Transverse colon (tissue), 4 donors: ENCODE results near the gene CTAG1B. TPM values are rescaled to one million over a fixed set of nuclear protein-coding genes. Genes with fewer than 3 reads are reported as not detected.
"Not testable (repeated sequence)": the region's sequence is repeated elsewhere in the genome, so short reads cannot be mapped to it uniquely, and the experiment has no call there.

Experiments
- DNase-seq: peaks from one replicate; pipeline ENCODE4 v3.0.0-alpha.2; 2019
- H3K27ac ChIP-seq, 4 donors: fragments of 200-600 bp; sonication (generic); 2 replicates each; pipeline ENCODE4 v1.5.1; 2016 to 2018; ENCODE audit warnings: inconsistent platforms in 4 of 4
- H3K27me3 ChIP-seq: fragments of 200-600 bp; sonication (generic); 2 replicates; pipeline ENCODE4 v1.5.1; 2017; ENCODE audit warnings: inconsistent platforms
- H3K36me3 ChIP-seq, 4 donors: fragments of 200-600 bp; sonication (generic); 2 replicates each; pipeline ENCODE4 v1.5.1; 2017 to 2019; ENCODE audit warnings: inconsistent platforms in 4 of 4
- H3K4me1 ChIP-seq, 4 donors: fragments of 200-600 bp; sonication (generic); 2 replicates each; pipeline ENCODE4 v1.5.1; 2017 to 2020; ENCODE audit warnings: inconsistent platforms in 4 of 4
- H3K4me3 ChIP-seq, 4 donors: fragments of 200-600 bp; sonication (generic); 1 replicate in 1 of 4; 2 replicates in 3 of 4; pipeline versions ENCODE4 v1.5.1 to v1.6.1; 2017 to 2019; ENCODE audit warnings: inconsistent platforms in 4 of 4
- H3K9me3 ChIP-seq, 2 donors: fragments of 200-600 bp; sonication (generic); 2 replicates each; pipeline ENCODE4 v1.5.1; 2017 to 2019; ENCODE audit warnings: inconsistent platforms in 2 of 2
- CTCF ChIP-seq, 5 experiments: fragments of 200-600 bp in 3 of 5; fragments of 450-650 bp in 2 of 5; sonication (generic) in 3 of 5; IDR thresholded peaks; 1 replicate in 2 of 5; 2 replicates in 3 of 5; pipeline ENCODE4 v1.5.1; 2016 to 2017; ENCODE audit warnings: antibody characterized with exemption in 5 of 5, inconsistent platforms in 3 of 5, mild to moderate bottlenecking in 2 of 5, moderate library complexity in 1 of 5
- EP300 ChIP-seq: sonication (generic); formaldehyde crosslinking; IDR thresholded peaks from one replicate; pipeline ENCODE4 v1.6.1; 2017; ENCODE audit warnings: antibody characterized with exemption, low read depth
- POLR2A ChIP-seq: fragments of 450-650 bp; IDR thresholded peaks from one replicate; pipeline ENCODE4 v1.6.1; 2016; ENCODE audit warnings: antibody characterized with exemption, mild to moderate bottlenecking, moderate library complexity
- POLR2AphosphoS5 ChIP-seq, 3 donors: sonication (generic); formaldehyde crosslinking; IDR thresholded peaks; one replicate each; pipeline ENCODE4 v1.6.1; 2016; ENCODE audit warnings: antibody characterized with exemption in 3 of 3
- WGBS, 2 donors: methylation state at CpG; one replicate each; pipeline ENCODE4 v1.1.5; 2018; ENCODE audit warnings: low coverage in 1 of 2; 5-methylcytosine and 5-hydroxymethylcytosine counted together
- in situ Hi-C, 4 donors: fragments of 200-750 bp; cut with MboI; loops; one replicate each; pipeline versions ENCODE4 v1.15.0 to v1.15.1; 2017; ENCODE audit warnings: low sequenced_read_pairs in 3 of 4, low pct_ligation_motif_present in 1 of 4, low pct_unique_long_range_greater_than_20kb in 1 of 4
- intact Hi-C: fragments of 100-400 bp; cut with DNase I; formaldehyde crosslinking; loops from one replicate; pipeline ENCODE4 v1.15.1; 2023; ENCODE audit warnings: low total_unique reads
- total RNA-seq, 4 donors: library from RNA; depleted of rRNA; stranded (reverse); fragments of >200 nt; gene quantifications; one replicate each; pipeline ENCODE4 v1.1.0, GENCODE V29; 2016

CTAG1B gene
- total RNA-seq, 4 donors from 2014 or later, result not detected

- Histone ChIP-seq H3K9me3 (no peaks in the 10 kb centered on the region), H3K4me1 (no peaks in the 10 kb centered on the region), H3K4me3 (no peak overlapping the region), H3K27ac (no peak overlapping the region), H3K36me3 (no peaks in the 10 kb centered on the region), H3K27me3 (no peaks in the 10 kb centered on the region)
- DNase-seq, result no peak
- TF ChIP-seq POLR2A (no peak), POLR2AphosphoS5 (IDR thresholded peaks at IDR 0.05) (no peak), CTCF (IDR thresholded peaks at IDR 0.05) (no peak), EP300 (no peak)
- WGBS, 2 donors, result 96% methylated on average over 15 of the region's 15 CpGs; no CpG with 5 or more reads in 1 of the 2 donors
- intact Hi-C loops (no loop called here), in situ Hi-C loops (no loop called here)
These were observed 35.8 kb upstream of the CTAG1B start for GRCh38 chrX:154654925-154655324.

- no peaks in the 10 kb centered on the region for H3K4me1 ChIP-seq
- intact Hi-C loops, result no loop called here
- WGBS, 2 donors, result 90% methylated on average over 10 of the region's 10 CpGs; no CpG with 5 or more reads in 1 of the 2 donors
- H3K36me3 ChIP-seq, result no peaks in the 10 kb centered on the region
- H3K27me3 ChIP-seq, result no peaks in the 10 kb centered on the region
- TF ChIP-seq EP300, result no peak
- no peak for TF ChIP-seq CTCF (IDR thresholded peaks at IDR 0.05)
- TF ChIP-seq POLR2AphosphoS5 (IDR thresholded peaks at IDR 0.05), result no peak
- no peak for TF ChIP-seq POLR2A
- no peaks in the 10 kb centered on the region for H3K9me3 ChIP-seq
- no peak overlapping the region for H3K4me3 ChIP-seq
- H3K27ac ChIP-seq, result no peak overlapping the region
- DNase-seq, result no peak
- in situ Hi-C loops, result no loop called here
These were observed 35.3 kb upstream of the CTAG1B start for GRCh38 chrX:154654372-154654771.

- H3K9me3 ChIP-seq, intact Hi-C loops, H3K27me3 ChIP-seq, H3K4me1 ChIP-seq, H3K27ac ChIP-seq, H3K4me3 ChIP-seq, in situ Hi-C loops, H3K36me3 ChIP-seq, DNase-seq: not testable (repeated sequence)
- WGBS, 2 donors, result no CpG with 5 or more reads among the region's 27 CpGs
These were observed 34.3 kb upstream of the CTAG1B start, which contains the start of gene CTAG2 for GRCh38 chrX:154653413-154653812. Gene CTAG2, minus strand, starts transcription at chrX:154653579. Its CDS starts 64 bp downstream, at chrX:154653515.

- Histone ChIP-seq H3K9me3 (no peaks in the 10 kb centered on the region), H3K4me3 (no peak overlapping the region), H3K27me3 (no peaks in the 10 kb centered on the region), H3K36me3 (no peaks in the 10 kb centered on the region), H3K27ac (no peak overlapping the region), H3K4me1 (no peaks in the 10 kb centered on the region)
- 96% methylated on average over 16 of the region's 23 CpGs; no CpG with 5 or more reads in 1 of the 2 donors for WGBS, 2 donors
- in situ Hi-C loops, result no loop called here
- no peak for DNase-seq
- TF ChIP-seq CTCF (IDR thresholded peaks at IDR 0.05), result no peak
- intact Hi-C loops, result no loop called here
These were observed 33.9 kb upstream of the CTAG1B start for GRCh38 chrX:154653048-154653401.

GRCh38 chrX:154652311-154653047 lies 33.4 kb upstream of the CTAG1B start:
- intact Hi-C loops (no loop called here), in situ Hi-C loops (no loop called here)
- no peak overlapping the region for H3K27ac ChIP-seq
- no peak for TF ChIP-seq POLR2A
- TF ChIP-seq POLR2AphosphoS5 (IDR thresholded peaks at IDR 0.05), result no peak
- no peak for TF ChIP-seq CTCF (IDR thresholded peaks at IDR 0.05)
- no peak for TF ChIP-seq EP300
- no peak for DNase-seq
- H3K27me3 ChIP-seq, result no peaks in the 10 kb centered on the region
- no peaks in the 10 kb centered on the region for H3K9me3 ChIP-seq
- H3K36me3 ChIP-seq, result no peaks in the 10 kb centered on the region
- no peak overlapping the region for H3K4me3 ChIP-seq
- WGBS, 2 donors, result 94% methylated on average over 24 of the region's 30 CpGs; no CpG with 5 or more reads in 1 of the 2 donors
- no peaks in the 10 kb centered on the region for H3K4me1 ChIP-seq
